Effector CD8-positive, alpha-beta T cell (primary cell): ENCODE data around the gene SEL1L3.

ENCODE experiments used
- DNase-seq: peaks from one replicate; lab custom pipeline; 2025; lab: John Stamatoyannopoulos, UW

The SEL1L3 gene

DNA sequence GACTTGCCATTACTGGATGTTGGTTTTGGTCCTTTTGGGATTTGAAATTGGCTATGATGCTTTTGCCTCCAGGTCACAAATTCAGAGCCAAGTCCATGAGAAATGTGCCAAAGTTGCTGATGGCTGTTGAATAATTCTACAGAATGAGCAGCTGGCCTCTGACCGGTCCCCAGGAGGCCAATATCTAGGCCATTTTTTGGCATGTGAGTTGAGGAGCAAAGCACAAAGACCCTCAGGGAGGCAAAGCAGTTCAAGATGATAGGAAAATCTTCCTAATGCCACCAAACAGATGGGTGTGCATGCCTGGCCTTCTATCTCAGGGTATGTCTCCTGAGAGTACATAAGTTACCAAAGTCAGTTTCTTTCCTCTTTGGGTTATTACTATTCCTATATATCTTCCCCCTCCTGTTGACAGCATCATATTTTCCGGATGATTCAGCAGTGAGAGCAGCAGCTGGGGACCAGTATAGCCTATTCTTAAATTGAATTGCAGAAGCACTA is 44.4 kb downstream of the SEL1L3 start:
- no peak for DNase-seq

DNA sequence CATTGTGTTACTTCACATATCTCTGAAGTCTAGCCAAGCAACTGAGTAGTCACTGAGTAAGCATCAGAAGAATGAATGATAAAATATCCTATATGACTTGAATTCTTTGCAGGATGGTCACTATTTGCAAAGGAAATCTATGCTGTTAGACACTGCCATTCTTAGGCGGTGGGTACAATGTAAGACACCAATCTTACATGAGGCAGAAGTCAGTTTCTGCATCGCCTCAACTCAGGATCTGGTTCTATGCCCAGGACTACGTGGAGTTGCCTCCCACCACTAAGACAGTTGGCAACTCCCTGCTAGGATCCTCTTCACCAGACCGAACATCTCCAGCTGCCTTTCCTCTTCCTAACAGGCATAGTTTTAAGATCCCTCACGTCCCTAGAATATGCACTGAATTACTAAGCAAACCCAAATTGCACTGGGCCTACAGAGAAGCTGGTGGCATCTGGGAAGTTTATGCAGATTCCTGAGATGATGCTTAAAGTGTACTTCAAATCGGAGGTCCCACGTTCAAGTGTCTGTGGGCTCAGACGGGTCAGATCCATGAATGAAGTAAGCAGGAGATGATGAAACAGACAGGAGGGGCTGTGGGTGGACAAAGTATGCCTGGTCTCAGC is 45.6 kb downstream of the SEL1L3 start:
- DNase-seq: no peak

DNA sequence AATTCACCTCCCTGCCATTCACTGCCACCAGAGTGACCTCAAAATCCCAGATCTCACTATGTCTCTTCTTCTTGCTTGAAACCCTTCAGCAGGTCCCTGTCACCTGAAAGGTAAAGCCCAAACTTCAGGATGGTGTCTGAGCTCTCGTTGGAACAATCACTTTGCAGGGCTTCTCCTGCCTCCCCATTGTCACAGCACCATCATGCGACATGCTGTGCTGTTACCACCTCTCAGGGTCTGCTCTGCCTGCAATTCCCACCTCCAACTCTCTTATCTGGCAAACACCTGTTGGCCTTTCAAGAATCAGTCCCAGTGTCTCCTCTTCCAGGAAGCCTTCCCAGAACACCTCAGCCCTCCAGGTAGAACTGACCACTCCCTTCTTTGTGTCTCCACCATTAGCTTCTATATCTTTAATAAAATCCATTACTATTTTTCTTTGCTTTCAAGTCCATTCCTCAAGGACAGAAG is 46.2 kb downstream of the SEL1L3 start:
- DNase-seq: no peak

DNA sequence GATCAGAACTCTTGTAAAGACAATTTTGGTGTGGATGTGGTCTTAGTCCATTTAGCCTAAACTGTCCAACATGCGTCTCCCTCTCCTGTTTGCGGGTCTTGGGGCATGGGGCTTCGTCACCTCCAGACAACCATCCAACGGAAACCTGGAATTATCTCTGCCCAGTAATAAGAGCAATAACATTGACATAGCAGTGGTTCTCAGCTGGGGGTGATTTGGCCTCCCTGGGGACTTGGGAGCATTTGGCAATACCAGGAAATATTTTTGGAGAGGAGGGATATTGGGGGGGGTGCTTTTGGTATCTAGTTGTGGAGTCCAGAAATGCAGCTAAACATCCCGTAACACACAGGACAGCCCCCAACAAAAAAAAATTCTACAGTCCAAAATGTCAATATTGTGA is 47.2 kb downstream of the SEL1L3 start:
- no peak for DNase-seq

DNA sequence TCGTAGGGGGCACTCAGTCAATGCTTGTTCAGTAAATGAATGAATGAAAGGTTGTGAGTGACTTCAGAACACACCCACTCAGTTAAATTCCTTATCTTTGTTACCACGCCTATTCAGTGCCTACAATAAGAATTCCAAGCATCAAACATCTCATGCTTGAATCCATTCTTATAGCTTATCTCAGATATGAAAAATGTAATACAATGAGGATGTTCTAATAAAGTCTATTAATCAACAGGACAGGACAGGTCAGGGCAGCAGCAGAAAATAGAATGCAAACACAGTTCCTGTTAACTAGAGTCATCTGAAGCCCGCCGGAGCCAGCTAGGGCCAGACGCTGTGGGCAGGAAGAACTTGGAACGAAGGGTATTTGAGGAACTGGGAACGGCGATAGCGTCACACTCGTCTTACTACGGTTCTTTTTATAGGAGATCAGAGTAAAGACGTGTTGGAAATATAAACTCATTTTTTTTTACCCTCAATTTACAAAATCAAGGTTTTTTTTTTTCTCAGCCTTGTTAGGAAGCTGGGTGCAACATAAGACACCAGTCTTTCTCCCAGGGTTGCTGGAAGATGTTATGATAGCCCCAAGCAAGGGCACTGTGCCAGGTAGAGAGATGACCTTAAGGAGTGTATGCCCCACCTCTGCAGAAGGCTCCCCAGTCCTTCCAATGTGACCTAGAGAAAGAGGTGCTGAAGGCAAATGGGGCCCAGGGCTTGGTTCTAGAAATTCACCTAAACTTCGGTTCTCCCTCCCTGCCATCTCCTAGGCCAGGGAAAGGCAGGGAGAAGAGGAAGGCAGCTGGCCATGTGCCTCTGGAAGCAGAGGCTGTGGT is 48.3 kb downstream of the SEL1L3 start:
- DNase-seq: no peak

DNA sequence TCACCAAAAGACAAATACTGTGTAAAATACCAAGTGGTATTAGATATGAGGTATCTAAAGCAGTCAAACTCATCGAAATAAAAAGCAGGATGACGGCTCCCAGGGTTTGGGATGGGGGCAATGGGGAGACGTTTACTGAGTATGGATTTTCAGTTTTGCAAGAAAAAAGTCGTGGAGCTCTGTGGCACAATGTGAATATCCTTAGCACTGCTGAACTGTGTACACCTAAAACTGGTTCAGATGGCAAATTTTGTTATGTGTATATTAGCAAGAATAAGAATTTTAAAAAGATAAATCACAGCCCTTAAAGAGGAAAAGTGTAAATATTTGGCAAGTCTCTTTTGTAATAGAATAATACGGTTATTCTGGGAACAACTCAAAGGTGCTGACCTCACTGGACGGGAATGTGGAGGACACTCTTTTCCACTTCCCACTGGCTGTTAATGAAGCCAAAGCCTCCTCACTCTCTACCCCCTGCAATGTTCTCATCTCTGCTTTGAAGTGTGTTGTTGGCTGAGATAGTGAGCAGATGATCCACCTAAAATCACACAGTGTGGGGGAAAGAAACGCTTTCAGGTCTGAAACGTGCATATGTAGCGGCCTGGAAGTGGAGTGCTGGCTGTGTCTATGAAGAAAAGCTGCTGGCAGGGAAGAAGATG is 49.2 kb downstream of the SEL1L3 start:
- DNase-seq: no peak

DNA sequence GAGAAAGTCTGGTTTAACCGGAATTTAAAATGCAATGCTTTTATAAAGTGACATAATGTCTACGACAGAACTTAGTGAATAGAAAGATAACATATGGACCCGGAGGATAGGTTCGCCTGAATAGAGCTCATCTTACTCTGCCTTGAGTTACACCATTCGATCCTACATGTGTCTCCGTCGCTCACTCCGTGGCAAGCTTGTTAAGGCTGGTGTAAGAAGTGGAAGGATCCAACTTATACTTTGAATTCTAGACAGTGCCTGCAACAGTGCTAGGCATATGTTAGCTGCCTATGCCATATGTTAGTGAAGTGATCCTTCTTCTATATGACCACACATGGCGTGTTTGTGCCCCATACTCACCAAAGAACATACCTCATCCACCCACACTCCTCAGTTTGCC is 50.9 kb downstream of the SEL1L3 start:
- DNase-seq: no peak

DNA sequence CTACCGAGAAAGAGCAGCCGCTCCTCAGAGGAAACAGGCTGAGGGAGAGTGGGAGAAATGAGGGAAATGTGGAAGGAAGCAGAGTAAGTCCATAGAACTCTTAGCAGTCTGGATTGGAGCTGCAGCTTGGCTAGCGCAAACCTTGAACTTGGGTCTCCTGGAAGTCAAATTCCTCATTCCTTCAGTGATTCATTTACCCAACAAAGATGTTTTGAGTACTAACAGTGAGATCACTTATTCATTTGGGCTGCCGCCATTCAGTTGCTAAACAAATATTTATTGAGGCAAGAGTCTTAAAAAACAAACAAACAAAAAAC is 51.5 kb downstream of the SEL1L3 start:
- DNase-seq: no peak

DNA sequence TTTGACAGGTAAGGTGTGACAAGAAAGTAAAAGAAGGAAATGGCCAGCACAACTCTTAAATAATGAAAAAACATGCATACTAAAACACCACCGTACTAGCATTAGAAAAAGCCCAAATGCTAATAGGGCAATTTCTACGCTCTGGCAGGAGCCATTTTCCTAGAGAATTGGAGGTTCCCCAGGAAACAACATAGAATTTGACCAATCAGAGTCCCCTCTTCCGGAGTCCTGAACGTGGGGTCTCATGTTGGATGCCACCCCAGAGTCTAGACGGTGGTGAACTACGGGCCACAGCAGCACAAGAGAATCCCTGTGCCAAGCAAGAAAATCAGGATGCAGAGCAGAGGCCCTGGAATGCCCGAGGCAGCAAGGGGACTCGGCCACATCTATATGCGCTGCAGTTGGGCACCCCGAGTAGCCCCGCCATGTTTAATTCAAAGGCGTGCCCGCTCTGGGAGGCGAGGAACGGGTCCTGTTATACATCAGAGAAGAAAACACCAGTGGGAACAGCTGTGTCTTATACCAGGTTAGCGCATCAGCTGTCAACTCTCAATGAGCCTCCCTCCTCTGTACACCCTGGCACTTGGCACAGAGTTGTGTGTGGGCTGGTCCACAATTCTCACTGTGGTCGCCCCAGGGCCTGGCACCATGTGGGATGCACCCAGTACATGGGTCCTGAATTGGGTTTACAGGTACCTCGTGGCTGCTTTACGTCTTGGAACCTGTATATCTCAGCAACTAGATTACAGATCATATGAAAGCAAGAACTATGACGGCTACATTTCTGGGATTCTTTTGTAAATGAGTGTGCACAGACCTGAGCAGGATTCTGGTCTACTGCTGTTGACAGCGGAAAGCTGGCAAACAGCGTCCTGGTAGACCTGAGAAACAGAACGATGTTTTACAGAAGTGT is 52.1 kb downstream of the SEL1L3 start:
- DNase-seq: no peak

DNA sequence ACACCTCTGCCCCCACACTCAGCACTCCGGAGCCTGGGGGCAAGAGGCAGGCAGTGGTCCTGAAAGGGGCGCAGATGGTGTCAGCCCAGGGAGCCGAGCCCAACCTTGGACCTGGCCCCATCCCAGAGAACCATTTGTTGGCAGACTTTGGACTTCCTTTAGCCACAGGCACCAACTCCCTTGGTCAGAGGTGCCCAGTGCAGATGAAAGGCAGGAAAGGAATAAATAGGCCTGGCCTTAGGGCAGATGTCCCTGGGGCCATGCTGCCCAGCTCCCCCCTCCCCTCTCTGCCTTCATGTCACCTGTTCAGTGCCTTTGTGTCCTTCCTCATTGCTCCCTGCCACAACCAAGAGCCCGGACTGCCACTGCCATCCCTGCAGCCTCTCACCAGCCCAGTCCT is 52.8 kb downstream of the SEL1L3 start:
- DNase-seq: no peak

DNA sequence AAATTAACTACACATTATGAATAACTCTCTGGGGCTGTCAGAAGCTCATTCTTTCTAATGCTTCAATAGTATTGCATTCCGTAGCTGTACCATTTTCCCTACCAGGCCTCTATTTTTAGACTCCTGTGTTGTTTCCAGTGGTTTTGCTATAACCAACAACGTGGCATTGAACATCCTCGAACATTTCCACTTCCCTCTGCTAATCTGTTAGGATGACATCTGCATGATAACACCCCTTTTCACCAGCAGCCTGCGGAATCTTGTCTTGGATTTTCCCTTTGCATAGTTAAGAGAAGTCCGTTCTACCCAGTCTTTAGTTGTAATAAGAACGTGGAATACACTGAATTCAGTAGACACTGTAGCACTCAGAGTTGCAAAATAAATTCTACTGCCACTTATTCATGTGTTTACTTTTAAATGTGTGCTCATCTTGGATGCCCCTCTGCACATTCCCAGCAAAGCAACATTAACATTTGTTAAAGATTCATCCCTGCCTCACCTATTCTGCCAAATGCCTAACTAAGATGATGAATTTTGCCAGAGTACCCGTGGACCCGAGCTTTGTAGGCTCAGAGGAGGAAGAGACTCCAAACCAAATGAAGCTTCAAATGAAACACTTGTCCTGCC is 55.6 kb downstream of the SEL1L3 start:
- DNase-seq: no peak

DNA sequence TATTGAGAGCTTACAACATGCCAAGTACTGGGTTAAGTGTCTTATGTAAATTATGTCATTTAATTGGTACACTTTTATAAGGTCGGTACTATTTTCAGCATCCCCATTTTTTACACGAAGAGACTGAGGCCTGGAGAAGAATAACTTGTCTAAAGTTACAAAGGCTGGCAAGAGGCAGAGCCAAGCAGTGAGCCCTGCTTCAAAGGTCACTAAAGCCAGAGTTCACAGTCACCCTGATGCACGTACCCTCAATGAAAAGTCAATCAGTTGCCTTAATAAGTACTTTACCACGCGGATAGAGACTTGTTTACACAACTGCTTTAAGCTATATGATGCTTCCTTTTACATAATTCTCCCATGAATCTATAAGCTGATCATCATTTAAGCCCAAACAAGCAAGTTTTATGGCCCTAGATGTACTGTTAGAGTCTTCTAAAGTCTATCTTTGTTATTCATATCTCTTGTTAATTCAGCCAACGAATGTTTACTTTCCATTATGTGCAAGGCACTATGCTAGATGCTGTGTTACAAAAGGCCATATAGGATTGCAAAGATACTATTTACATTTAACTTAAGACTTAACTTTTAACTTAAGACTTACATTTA is 57.4 kb downstream of the SEL1L3 start:
- no peak for DNase-seq

DNA sequence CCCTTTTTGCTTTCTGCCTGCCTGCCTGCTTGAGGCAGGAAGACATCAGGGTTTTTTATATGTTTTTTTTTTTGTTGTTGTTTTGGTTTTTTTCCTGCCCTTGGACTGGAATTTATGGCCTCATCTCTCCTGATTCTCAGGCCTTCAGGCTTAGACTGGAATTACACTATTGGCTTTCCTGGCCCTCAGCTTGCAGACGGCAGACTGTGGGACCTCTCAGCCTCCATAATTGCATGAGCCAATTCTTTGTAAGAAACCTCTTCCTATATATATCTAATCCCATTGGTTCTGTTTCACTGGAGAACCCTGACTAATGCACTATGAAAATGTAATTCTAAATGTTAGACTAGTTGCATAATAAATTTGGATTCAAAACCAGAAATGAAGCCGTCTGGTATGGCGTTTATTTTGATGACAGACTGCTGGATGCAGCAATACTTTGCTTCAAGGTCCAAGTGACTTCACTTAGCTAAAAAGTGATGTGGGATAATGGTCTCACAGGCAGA is 59.0 kb downstream of the SEL1L3 start:
- DNase-seq: no peak

DNA sequence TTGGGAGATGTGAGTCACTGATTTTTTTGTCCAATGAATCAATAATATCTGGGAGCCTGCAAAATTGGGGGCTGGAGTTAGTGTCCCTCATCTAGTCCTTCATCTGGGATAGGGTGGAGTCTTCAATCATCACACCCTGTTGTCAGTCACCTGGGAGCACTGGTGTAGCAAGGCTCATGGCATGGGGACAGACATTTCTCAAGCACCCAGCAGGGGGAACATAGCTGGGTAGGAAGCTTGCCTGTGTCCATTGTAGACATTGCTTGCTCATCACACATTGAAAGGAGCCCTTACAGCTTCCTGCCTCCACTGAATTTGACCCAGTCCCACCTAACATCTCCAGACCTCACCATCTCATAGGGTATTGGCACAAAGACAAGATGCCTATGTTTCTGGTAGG is 61.2 kb downstream of the SEL1L3 start:
- DNase-seq: no peak

DNA sequence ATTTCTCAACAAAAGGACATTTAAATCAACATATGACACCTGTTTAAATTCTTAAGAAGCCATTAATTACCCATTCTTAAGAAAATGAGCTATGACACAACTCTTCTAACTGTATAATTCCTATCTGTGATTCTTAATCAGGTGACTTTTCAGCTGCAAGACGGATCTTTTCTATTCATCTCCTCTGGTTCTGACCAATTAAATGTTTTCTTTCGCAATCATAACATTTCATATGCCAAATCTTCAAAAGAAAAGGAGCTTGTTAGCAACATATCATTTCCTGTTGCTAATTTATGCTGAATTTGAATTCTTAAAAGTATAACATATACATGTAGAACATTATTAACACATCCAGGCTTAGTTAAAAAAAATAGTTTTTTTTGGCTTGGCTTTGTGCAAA is 62.5 kb downstream of the SEL1L3 start:
- no peak for DNase-seq

DNA sequence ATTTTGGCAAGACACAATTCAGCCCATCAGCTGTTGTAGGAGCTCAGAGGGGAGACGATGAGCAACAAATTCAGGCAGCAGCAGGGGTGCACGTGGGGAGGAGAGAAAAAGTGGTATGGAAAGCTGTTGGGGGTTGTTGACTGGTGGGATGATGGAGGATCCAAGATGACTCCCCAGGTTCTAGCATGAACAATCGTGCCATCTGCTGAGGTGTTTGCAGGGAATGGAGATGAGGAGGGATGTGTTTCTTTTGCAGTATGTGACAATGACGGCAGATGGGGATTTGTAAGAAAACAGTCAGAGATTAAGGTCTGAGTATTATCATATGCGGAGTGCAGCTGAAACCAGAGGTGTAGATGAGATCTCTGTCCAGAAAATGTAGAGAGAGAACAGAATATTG is 63.3 kb downstream of the SEL1L3 start:
- no peak for DNase-seq

DNA sequence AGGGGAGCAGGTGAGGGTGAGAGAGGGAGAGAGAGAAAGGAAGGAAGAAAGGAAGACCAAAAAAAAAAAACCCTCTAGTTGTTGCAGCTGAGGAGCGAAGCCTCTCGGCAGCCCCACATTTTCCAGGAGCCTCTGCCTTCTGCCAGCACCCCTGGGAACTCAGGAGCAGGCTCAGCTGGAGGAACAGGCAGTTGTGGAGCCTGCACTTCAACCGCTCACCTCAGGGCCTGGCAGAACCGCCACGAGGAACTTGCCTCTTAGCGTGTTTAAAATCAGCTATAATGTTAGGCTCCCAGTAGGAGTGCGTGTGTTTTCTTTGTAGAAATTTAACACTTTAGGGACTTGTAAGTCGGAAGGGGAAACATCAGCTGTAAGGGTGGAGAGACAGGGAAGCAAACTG is 65.7 kb downstream of the SEL1L3 start:
- DNase-seq: no peak

DNA sequence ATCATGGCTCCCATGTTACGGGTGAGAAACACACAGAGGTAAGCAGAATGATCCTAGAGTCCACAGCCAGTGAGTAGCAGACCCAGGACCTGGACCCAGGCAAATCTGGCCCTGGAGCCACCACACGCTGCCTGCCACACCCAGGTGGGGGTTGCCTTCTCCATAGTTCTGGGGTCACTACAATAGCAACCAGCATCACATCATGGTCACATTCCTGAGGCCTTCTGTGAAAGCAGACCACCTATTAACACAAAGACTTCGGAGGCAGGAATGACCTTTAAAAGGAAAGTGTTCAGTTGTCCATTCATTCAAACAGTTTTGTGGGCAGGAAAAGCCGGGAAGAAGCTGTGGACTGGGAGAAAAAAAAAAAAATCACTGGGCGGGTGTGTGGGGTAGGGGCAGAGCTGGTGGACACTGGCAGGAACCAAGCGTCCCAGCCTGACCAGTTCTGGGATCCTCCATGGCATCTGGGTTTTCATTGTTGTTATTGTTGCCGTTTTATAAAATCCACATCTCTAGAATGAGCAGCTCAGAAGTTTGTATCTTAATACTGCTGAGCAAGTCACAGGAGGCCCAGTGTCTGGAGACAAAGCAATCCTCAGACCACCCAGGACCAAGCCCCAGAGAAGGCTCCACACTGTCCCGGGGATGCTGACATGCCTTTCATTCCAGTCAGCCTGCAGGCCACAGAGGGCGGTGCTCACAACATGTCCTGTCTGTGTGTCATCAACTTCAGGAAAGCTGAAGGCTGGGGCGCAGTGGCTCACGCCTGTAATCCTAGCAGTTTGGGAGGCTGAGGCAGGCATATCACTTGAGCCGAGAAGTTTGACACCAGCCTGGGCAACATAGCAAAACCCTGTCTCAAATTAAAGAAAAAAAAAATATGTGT is 67.0 kb downstream of the SEL1L3 start:
- no peak for DNase-seq

DNA sequence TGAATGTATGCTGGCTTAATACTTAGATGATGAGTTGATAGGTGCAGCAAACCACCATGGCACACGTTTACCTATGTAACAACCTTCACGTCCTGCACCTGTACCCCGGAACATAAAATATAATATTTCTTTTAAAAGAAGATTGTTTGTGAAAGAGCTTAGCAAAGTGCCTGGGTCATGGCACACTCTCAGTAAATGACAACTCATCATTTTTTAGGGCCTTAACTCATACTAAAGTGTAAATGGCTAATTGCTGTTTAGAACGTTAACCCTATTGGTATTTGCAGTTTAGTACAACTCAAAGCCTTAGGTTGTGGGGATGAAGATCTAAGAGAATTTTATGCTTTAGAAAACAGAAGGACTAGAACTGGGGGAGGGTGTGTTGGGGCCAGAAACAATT is 67.7 kb downstream of the SEL1L3 start:
- no peak for DNase-seq

DNA sequence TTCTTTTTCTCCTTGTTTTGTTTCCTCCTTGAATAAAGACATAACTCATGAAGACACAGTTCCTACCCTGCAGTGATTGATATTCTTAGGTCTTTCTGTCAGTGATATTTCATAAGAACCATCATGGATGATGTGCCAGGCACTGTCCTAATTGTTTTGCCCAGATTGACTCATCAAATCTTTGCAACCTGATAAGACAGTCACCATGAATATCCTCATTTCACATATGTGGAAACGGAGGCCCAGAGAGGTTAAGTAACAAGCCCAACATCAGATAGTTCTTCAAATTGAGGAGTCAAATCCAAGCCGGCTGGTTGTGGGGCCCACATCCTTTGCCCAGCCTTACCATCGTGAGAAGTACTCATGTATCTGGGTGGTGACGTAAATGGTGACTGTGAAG is 69.9 kb downstream of the SEL1L3 start:
- no peak for DNase-seq
